GM10266 (cell line): ENCODE results near the gene TIMM44.
A peak's percentile ranks its signal among the peaks of the same experiment; 100 is the strongest.

Source experiments
- DNase-seq: peaks from one replicate; pipeline ENCODE4 v3.0.0; 2012; ENCODE audit errors: extremely low spot score
- TF ChIP-seq, protein P1 (sequence below): IDR thresholded peaks from 2 replicates; pipeline ENCODE4 v1.5.1; 2012; ENCODE audit warnings: mild to moderate bottlenecking, low read depth; ENCODE audit not compliant: control insufficient read depth, insufficient read depth; ENCODE audit errors: missing control alignments

TIMM44 gene, protein sequence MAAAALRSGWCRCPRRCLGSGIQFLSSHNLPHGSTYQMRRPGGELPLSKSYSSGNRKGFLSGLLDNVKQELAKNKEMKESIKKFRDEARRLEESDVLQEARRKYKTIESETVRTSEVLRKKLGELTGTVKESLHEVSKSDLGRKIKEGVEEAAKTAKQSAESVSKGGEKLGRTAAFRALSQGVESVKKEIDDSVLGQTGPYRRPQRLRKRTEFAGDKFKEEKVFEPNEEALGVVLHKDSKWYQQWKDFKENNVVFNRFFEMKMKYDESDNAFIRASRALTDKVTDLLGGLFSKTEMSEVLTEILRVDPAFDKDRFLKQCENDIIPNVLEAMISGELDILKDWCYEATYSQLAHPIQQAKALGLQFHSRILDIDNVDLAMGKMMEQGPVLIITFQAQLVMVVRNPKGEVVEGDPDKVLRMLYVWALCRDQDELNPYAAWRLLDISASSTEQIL

DNA sequence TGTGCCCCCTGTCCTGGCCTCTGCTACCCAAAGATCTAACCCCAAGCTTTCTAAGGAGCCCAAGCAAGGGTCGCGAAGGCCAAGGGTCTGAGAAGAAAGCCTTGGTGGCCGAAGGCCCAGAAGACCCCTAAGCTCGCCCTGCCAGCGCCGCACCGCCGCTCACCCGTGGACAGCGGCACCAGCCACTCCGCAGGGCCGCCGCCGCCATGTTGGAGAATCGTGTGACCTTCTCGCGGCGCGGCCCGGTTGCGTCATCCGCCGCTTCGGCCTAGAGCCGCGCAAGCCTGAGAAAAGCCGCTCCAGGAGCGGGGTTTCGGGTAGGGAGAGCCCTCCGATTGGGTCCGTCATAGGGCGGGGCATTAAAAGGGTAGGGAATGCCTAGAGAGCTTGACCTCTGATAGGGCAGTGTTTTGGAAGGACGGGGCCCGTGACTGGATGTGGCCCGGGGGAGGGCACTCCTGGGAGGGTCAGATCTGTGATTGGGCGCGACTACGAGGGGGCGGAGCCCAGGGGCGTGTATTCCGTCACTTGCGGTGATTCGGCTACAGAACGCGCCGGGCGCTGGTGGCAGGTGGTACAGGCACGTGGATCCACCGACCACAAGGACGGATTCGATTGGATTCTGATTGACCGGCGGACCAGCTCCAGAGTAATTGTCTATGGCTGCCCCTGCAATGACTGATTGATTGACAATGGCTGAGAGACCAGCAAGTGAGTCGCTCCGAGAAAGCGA lies at the start of gene TIMM44:
Gene TIMM44 (minus strand): TSS at position 223 of the 733 bp plus-strand sequence. CDS start 15 bp downstream, at position 208.
- DNase-seq: peak; percentile 98
- TF ChIP-seq, protein P1, sequence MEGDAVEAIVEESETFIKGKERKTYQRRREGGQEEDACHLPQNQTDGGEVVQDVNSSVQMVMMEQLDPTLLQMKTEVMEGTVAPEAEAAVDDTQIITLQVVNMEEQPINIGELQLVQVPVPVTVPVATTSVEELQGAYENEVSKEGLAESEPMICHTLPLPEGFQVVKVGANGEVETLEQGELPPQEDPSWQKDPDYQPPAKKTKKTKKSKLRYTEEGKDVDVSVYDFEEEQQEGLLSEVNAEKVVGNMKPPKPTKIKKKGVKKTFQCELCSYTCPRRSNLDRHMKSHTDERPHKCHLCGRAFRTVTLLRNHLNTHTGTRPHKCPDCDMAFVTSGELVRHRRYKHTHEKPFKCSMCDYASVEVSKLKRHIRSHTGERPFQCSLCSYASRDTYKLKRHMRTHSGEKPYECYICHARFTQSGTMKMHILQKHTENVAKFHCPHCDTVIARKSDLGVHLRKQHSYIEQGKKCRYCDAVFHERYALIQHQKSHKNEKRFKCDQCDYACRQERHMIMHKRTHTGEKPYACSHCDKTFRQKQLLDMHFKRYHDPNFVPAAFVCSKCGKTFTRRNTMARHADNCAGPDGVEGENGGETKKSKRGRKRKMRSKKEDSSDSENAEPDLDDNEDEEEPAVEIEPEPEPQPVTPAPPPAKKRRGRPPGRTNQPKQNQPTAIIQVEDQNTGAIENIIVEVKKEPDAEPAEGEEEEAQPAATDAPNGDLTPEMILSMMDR: peak; percentile 32

DNA sequence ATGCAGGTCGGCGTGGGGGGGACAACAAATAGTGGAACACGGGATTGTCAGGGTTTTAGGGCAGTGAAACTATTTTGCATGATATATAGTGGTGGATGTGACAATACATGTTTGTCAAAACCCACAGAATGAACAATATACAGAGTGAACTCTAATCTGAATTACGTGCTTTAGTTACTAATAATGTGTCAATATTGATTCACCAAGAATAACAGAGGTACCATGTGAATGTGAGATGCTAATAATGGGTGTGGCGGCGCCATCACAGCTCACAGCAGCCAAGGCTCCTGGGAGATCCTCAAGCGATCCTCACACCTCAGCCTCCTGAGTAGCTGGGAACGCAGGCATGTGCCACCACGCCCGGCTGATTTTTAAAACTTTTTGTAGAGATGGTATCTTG lies 49.1 kb upstream of the TIMM44 start:
- TF ChIP-seq, protein P1: no peak

DNA sequence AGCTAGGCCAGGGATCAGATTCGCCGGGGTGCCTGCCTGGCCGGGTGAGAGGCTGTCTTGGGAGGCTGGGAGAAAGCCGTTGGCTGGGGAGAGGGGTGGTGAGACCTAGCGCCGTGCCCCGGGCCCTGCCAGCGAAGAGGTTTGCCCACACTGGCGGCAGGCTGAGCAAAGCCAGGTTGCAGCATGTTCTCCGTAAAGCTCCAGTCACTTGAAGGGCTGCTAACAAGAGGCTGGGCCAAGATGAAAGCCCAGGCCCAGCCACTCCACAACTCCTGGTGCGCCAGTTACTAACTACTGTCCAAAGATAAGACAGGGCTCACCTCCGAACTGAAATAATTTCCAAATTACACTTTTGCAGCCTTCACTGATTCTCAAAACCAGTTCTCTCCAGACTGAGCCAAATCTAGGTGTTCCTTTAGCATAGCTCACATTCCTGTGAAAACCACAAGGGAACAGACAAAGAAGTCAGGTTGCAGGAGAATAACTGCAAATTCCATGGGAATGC lies 45.7 kb upstream of the TIMM44 start:
- no peak for DNase-seq
- TF ChIP-seq, protein P1: no peak

More for the DNA sequence above, 49.1 kb upstream of the TIMM44 start:
- DNase-seq: no peak

DNA sequence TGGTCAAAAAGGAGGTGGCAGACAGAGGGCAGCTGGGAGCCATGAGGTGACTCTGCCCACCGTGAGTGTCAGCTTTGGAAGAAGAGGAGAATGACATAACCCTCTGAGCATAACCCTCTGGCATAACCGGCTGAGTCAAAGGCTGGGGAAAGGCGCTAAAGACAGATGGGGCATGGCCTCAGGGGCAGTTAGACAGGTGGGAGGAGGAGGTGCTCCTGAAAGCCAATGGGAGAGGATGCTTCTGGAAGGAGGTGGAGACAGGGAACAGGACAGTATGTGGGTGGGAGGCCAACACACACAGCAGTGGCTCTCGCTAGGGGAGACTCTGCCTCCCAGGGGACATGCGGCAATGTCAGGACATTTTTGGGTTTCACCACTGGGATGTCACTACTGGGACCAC lies 44.8 kb upstream of the TIMM44 start:
- no peak for DNase-seq

DNA sequence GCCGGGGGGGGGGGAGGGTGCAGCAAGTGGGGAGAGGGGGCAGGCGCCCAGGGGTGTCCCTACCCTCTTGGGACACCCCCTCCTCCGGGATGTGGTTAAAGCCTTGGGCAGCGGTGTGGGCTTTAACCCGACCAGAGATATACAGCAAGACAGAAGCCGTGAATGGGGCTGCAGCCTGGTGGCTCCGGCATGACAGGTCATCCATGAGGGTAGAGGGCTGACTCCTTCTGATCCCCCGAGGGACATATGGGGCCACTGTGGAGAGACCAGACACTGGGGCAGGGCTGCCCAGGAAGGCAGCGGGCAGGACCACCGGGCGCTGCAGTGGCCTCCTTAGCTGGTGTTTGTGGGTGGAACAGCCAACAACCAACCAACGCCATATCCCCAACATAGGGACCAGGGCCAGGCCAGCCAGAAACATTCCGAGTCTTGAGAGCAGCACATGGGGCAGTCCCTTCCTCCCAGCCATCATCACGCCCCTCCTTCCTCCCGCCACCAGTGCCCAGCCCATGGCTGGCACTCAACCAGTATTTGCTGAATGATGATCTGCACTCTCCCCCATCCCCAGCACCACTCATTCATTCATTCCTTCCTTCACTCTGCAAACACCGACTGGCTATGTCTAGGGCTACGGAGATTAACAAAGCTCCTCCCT lies 43.8 kb upstream of the TIMM44 start:
- DNase-seq: no peak
- TF ChIP-seq, protein P1: no peak

More for the DNA sequence above, 44.8 kb upstream of the TIMM44 start:
- TF ChIP-seq, protein P1: no peak

DNA sequence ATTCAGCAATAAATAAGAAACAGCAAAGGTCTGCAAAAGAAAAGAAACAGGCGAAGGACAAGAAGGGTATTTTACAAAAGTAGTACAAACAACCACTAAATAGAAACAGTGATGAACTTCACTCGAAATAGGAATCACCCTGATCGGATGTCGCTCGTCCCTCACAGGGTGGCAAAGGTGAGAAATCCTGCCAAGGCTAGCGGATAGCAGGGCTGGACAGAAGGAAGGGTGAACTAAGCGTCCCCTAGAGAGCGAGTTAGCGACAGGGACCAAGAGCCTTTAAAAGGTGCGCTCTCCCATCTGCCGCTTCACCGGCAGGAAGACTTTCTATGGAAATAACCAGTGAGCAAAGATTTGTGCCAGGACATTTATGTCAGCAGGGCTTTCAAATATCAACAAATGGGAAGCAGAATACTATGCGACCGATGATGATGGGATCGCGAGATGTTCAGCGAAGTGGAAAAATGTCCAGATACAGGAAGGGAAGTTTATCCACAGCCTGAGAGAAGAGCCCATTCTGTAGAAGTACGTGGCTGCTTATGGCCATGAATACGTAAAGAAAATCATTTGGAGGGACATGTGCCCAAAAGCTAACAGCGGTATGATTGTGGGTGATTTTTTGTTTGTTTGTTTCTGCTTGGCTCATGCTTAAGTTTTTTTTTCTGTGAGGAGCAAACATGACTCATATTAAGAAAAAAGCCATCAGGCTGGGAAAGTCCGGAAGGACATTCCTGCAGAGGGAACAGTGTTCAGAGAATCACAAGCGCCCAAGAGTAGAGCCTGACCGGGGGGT lies 43.1 kb upstream of the TIMM44 start:
- TF ChIP-seq, protein P1: no peak
- DNase-seq: no peak
